Panc1 (cell line): Measurements from ENCODE around the gene RPS3.

Experiments
- POLR2AphosphoS5 ChIP-seq: IDR thresholded peaks from 2 replicates; pipeline ENCODE4 v1.6.1; 2012; ENCODE audit warnings: mild to moderate bottlenecking, low read depth, low read length, moderate library complexity
- TF ChIP-seq, protein P1 (sequence below), 2 experiments: IDR thresholded peaks; 2 replicates each; pipeline ENCODE4 v1.6.1; 2011 to 2012; ENCODE audit warnings: low read depth in 2 of 2, control low read depth in 1 of 2, low read length in 1 of 2, mild to moderate bottlenecking in 1 of 2, moderate library complexity in 1 of 2; ENCODE audit not compliant: insufficient read depth in 1 of 2
- TF ChIP-seq, protein P2 (sequence below): fragments of 450-650 bp; IDR thresholded peaks from 2 replicates; pipeline ENCODE4 v1.5.1; 2017; ENCODE audit warnings: mild to moderate bottlenecking

DNA sequence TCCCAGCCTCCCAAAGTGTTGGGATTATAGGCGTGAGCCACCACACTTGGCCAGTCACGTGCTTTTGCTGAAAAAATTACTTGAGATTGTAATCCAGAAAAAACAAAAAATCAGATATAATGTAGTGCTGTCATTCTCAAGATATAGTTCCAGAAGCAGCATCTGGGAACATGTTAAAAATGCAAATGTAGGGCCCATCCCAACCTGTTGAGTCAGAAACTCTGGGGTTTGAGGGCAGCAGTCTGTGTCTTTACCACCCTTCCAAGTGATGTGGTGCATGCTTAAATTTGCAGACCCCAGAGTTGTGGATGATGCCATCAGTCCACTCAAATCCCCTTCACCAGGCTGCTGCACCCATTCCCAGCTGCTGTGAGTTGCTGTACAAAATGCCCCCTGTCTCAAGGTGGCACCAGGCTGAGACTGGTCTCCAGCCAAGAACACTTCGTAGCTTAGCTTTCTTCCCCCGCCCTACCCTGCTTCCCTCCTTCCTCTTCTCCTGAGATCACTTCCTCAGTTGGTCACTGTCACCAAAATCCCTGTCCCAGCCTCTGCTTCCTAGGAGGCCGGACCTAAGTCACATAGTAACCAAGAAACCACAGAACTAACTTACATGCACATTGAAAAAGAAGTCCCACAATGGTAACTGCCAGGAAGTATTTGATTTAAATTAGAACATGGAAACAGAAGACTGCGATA is 29.6 kb upstream of the RPS3 start:
- TF ChIP-seq, protein P1, sequence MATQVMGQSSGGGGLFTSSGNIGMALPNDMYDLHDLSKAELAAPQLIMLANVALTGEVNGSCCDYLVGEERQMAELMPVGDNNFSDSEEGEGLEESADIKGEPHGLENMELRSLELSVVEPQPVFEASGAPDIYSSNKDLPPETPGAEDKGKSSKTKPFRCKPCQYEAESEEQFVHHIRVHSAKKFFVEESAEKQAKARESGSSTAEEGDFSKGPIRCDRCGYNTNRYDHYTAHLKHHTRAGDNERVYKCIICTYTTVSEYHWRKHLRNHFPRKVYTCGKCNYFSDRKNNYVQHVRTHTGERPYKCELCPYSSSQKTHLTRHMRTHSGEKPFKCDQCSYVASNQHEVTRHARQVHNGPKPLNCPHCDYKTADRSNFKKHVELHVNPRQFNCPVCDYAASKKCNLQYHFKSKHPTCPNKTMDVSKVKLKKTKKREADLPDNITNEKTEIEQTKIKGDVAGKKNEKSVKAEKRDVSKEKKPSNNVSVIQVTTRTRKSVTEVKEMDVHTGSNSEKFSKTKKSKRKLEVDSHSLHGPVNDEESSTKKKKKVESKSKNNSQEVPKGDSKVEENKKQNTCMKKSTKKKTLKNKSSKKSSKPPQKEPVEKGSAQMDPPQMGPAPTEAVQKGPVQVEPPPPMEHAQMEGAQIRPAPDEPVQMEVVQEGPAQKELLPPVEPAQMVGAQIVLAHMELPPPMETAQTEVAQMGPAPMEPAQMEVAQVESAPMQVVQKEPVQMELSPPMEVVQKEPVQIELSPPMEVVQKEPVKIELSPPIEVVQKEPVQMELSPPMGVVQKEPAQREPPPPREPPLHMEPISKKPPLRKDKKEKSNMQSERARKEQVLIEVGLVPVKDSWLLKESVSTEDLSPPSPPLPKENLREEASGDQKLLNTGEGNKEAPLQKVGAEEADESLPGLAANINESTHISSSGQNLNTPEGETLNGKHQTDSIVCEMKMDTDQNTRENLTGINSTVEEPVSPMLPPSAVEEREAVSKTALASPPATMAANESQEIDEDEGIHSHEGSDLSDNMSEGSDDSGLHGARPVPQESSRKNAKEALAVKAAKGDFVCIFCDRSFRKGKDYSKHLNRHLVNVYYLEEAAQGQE (IDR thresholded peaks at IDR 0.05; ENCODE audit: insufficient read depth in 1 of 2, low read depth in 2 of 2, low read length in 1 of 2): no peak
- TF ChIP-seq, protein P2, sequence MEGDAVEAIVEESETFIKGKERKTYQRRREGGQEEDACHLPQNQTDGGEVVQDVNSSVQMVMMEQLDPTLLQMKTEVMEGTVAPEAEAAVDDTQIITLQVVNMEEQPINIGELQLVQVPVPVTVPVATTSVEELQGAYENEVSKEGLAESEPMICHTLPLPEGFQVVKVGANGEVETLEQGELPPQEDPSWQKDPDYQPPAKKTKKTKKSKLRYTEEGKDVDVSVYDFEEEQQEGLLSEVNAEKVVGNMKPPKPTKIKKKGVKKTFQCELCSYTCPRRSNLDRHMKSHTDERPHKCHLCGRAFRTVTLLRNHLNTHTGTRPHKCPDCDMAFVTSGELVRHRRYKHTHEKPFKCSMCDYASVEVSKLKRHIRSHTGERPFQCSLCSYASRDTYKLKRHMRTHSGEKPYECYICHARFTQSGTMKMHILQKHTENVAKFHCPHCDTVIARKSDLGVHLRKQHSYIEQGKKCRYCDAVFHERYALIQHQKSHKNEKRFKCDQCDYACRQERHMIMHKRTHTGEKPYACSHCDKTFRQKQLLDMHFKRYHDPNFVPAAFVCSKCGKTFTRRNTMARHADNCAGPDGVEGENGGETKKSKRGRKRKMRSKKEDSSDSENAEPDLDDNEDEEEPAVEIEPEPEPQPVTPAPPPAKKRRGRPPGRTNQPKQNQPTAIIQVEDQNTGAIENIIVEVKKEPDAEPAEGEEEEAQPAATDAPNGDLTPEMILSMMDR: no peak
- TF ChIP-seq POLR2AphosphoS5: no peak
